ENCODE results near the gene RNASEH2C.
"Not testable (repeated sequence)": the region's sequence is repeated elsewhere in the genome, so short reads cannot be mapped to it uniquely, and the experiment has no call there.

The RNASEH2C gene

GRCh38 chr11:65683480-65683879 lies 37.1 kb downstream of the RNASEH2C start:
- not testable (repeated sequence) for DNase-seq (ENCODE audit: low spot score)

DNA sequence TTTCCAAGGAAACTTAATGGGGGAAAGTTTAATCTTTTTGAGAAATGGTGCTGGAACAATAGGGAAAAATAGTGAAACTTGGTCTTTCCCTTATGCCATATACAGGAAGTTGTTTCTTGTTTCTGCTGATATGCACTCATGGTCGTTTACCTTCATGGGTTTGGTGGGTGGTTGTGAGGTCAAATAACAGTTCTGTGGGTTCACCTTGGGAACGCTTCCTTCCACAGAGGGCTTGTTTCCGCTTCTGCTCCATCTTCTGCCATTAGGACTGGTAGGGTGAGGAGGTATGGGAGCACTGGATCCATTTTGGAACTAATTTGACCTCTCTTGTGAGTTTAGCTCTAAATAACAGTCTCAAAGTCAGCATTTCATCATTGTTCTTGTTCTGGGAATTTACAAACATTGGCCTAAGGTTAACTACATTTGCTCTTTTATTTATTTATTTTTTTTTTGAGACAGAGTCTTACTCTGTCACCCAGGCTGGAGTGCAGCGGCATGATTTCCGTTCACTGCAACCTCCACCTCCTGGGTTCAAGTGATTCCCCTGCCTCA lies 40.3 kb downstream of the RNASEH2C start:
- DNase-seq (ENCODE audit: low spot score), result no peak

DNA sequence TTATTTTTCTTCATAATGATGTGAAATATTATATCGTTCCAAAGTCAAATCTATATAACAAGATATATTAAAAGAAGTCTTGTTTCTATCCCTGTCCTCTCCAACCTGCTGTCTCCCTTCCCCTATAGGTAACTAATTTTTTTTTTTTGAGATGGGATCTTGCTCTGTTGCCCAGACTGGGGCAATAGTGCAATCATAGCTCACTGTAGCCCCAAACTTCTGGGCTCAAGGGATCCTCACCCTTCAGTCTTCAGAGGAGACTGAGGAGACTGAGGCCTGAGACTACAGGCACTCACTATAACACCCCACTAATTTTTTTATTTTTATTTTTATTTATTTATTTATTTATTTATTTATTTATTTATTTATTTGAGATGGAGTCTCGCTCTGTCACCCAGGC lies 47.6 kb downstream of the RNASEH2C start:
- no peak for DNase-seq (ENCODE audit: low spot score)

GRCh38 chr11:65672180-65672860 lies 48.3 kb downstream of the RNASEH2C start:
- DNase-seq (ENCODE audit: low spot score), result no peak
